ENCODE measurements around the gene F8A3.
"Not testable (repeated sequence)": the region's sequence is repeated elsewhere in the genome, so short reads cannot be mapped to it uniquely, and the experiment has no call there.

The F8A3 gene

DNA sequence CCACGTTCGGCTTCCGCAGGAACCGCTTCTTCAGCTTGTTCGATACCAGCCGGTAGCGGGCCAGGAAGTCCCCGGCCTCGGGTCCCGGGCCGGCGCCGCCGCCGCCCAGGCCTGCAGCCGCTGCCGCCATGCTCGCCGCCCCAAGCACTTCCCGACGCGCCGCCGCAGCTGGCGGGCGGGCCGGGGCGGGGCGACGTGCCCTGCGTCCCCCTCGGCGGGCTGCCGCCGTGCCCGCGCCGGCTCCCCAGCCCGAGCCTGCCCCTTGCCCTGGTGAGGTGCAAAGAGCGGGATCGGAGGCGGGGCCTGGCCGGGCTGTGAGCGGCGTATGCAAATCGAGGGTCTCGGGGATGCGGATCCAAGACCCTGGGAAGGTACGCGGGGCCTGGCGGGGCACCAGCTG is at the start of gene F8A3:
F8A3 (minus strand) TSS at position 150 of the 400 bp plus-strand sequence; CDS start at position 130, 20 bp downstream.
- H3K4me3 ChIP-seq (ENCODE audit: low read depth, low read length); DNase-seq (ENCODE audit: low read depth): not testable (repeated sequence)

DNA sequence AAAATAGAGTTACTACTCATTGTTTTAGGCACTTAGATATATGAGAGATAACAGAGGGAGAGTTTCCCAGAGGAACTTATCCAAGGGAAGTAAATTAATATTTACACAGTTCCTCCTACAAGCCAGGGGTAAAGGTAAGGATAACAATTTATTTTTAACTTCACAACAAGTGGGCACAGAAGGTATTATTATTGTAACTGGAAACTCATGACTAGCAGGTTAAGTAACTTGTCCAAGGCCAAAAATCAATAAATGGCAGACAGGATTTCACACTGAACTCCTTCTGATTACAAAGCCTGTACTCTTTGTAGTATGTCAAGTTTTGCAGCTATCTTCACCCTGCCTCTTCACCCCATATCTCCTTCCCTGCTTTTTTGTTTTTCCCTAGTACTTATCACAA is 46.9 kb upstream of the F8A3 start:
- H3K4me3 ChIP-seq (ENCODE audit: low read depth, low read length), result no peak overlapping the region
- DNase-seq (ENCODE audit: low read depth), result no peak
- no peak for TF ChIP-seq CTCF (conservative IDR thresholded peaks at IDR 0.05; ENCODE audit: low read depth, low read length)

DNA sequence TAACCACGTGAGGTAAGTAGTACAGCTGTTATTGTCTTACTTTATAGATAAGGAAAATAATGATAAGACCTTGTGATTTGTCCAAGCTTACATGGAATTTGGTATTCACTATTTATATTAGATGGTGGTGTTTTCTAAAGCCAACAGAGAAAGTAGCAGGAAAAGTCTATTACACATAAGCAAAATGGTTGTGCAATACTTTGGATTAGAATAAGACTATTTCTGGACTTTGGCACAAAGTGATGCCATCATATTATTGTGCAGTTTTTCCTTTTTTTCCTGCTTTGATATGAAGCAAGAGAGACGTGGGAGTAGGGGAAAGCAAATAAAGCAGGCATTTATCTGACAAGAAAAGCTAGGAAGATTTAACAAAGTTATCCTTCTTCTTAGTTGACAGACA is 36.7 kb upstream of the F8A3 start:
- DNase-seq (ENCODE audit: low read depth); H3K4me3 ChIP-seq (ENCODE audit: low read depth, low read length): not testable (repeated sequence)

- DNase-seq (ENCODE audit: low read depth); H3K4me3 ChIP-seq (ENCODE audit: low read depth, low read length): not testable (repeated sequence)
These were observed 33.0 kb upstream of the F8A3 start for GRCh38 chrX:155491421-155491820.

GRCh38 chrX:155477136-155477535 is 18.7 kb upstream of the F8A3 start:
- not testable (repeated sequence) for H3K4me3 ChIP-seq (ENCODE audit: low read depth, low read length); DNase-seq (ENCODE audit: low read depth)

DNA sequence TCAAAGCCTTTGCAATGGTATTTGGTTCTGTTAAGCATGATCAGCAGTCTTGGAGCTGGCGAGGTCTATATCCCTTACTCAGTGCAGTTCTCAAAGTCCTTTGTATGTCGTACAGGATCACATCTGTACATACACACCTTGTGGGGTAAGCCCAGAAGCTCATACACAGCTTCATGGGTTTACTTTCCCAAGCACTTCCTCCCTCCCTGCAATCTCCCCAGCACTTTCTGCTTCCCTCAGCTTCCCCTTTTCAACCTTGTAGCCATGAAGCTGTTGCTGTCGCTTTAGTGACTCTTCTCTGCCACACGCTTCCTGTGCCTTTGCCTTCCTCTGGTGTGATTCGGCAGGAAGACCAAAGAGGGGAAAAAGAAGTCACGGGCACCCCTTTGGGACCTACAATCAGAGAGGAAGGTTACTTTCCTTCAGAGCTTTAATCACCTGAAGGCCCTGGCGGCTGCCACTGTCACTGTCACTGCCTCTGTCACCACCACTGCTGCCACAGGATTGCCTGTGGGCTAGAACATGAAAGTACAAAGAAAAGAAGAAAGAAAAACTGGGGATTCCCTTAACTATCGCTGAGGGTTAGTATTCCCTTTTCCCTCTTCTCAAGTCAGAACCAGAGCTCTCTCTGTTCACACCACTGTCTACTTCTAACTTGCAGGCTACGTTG is 8.0 kb upstream of the F8A3 start:
- H3K4me3 ChIP-seq (ENCODE audit: low read depth, low read length); DNase-seq (ENCODE audit: low read depth): not testable (repeated sequence)

- DNase-seq (ENCODE audit: low read depth); H3K4me3 ChIP-seq (ENCODE audit: low read depth, low read length): not testable (repeated sequence)
These were observed 2.1 kb upstream of the F8A3 start for GRCh38 chrX:155460501-155460900.

DNA sequence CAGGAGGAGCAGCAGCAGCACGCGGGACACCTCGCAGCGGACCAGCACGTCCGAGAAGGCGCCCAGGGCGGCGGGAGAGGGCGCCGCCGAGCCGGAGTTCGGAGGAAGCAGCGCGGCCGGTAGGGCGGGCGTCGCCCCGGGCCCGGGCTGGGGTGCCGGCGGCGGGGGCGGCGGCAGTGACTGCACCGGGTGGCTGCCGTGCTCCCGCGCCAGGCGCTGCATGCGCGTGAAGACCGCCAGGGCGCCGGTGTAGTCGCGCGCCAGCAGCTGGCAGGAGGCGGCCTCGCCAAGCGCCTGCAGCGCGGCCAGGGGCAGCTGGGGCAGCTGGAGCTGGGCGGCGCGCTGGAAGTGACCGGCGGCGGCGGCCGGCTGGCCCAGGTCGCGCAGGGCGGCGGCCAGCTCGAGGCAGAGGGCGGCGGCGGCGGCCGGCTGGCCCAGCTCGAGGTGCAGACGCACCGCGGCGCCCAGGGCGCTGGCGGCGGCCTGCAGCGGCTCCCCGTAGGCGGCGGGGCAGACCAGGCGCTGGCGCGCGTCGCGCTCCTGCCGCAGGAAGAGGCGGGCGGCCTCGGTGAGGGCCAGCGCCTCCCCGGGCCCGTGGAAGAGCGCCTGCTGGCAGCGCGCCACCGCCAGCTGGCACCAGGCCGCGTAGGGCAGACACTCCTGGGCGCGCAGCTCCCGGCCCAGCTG is 516 bp downstream of the F8A3 start:
- H3K4me3 ChIP-seq (ENCODE audit: low read depth, low read length); DNase-seq (ENCODE audit: low read depth): not testable (repeated sequence)

DNA sequence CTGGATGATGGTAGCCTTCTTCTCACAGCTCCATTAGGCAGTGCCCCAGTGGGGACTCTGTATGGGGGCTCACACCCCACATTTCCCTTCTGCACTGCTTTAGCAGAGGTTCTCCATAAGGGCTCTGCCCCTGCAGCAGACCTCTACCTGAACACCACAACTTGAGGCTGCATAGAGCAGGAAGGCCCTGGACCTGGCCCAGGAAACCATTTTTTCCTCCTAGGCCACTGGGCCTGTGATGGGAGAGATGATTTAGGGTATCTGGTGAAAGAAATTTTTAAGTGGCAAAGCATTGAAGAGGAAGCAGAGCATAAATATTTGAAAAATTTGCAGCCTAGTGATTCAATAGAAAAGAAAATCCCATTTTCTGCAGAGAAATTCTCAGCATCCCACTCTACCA is 17.3 kb downstream of the F8A3 start:
- DNase-seq (ENCODE audit: low read depth), result no peak
- TF ChIP-seq CTCF (conservative IDR thresholded peaks at IDR 0.05; ENCODE audit: low read depth, low read length), result no peak
- no peak overlapping the region for H3K4me3 ChIP-seq (ENCODE audit: low read depth, low read length)

DNA sequence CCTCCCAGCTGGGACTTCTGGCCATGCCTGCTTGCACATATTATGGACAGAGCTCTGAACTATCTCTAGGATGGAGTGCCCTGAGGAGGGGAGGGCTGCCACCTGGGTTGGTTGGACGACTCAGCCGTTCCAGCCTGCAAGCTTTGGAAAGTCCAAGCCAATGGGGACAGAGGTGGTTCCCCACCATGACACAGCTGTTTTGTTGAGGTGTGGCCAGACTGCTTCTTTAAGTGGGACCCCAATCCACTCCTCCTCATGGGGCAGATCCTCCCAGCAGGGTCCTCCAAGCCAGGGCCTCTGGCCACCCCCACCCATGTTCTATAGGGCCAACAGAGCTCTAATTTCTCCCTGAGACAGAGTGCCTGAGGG is 22.7 kb downstream of the F8A3 start:
- no peak for DNase-seq (ENCODE audit: low read depth)
- no peak overlapping the region for H3K4me3 ChIP-seq (ENCODE audit: low read depth, low read length)
- no peak for TF ChIP-seq CTCF (conservative IDR thresholded peaks at IDR 0.05; ENCODE audit: low read depth, low read length)

Data from choroid plexus epithelial cell (primary cell).